H1 (cell line): ENCODE measurements around the gene CEL. TPM values are rescaled to one million over a fixed set of nuclear protein-coding genes. Genes with fewer than 3 reads are reported as not detected.

Source experiments
- CTCF ChIA-PET: fragments of 300-600 bp; sonication (Branson Sonifier 250); formaldehyde crosslinking; loops from one replicate; lab custom pipeline; 2021; ENCODE audit not compliant: partially characterized antibody; lab: Charles Lee
- POLR2A ChIA-PET: fragments of 300-600 bp; sonication (Branson Sonifier 250); formaldehyde crosslinking; loops from one replicate; lab custom pipeline; 2021; ENCODE audit warnings: inconsistent platforms; ENCODE audit not compliant: partially characterized antibody; lab: Charles Lee
- DNase-seq, 2 experiments: peaks; one replicate each; pipeline versions ENCODE4 v3.0.0 to v3.0.0-alpha.2; 2010 to 2022; ENCODE audit warnings: low spot score in 2 of 2, low read depth in 1 of 2, mixed read lengths in 1 of 2
- FAIRE-seq: peaks from 2 replicates; lab custom pipeline; 2011; peaks lifted over from hg19 to GRCh38; lab: Jason Lieb, UNC
- H2AFZ ChIP-seq: 2 replicates; pipeline ENCODE4 v1.8.1; 2012; ENCODE audit warnings: low read length, inconsistent platforms
- H2AK5ac ChIP-seq: 2 replicates; pipeline ENCODE4 v1.6.1; 2013; ENCODE audit warnings: low read depth, low read length
- H2BK120ac ChIP-seq: replicated peaks from 2 replicates; pipeline ENCODE3; 2013; ENCODE audit warnings: low read depth, low read length, inconsistent platforms
- H2BK12ac ChIP-seq: 2 replicates; pipeline ENCODE4 v1.6.1; 2013; ENCODE audit warnings: low read depth, low read length
- H2BK15ac ChIP-seq: 2 replicates; pipeline ENCODE4 v1.6.1; 2013; ENCODE audit warnings: low read length
- H2BK20ac ChIP-seq: 2 replicates; pipeline ENCODE4 v1.6.1; 2013; ENCODE audit warnings: low read length
- H2BK5ac ChIP-seq: 2 replicates; pipeline ENCODE4 v1.6.1; 2013; ENCODE audit warnings: low read depth, low read length
- H3K14ac ChIP-seq: 2 replicates; pipeline ENCODE4 v1.6.1; 2013; ENCODE audit warnings: inconsistent platforms; ENCODE audit not compliant: insufficient read length
- H3K18ac ChIP-seq: 2 replicates; pipeline ENCODE4 v1.6.1; 2013; ENCODE audit warnings: low read length; ENCODE audit errors: extremely low read depth
- H3K23ac ChIP-seq: 2 replicates; pipeline ENCODE4 v1.6.1; 2013; ENCODE audit warnings: inconsistent platforms; ENCODE audit not compliant: insufficient read length
- H3K23me2 ChIP-seq: 2 replicates; pipeline ENCODE4 v1.6.1; 2013; ENCODE audit warnings: low read depth, low read length
- H3K27ac ChIP-seq: 2 replicates; pipeline ENCODE4 v1.6.1; 2011; ENCODE audit warnings: low read depth, low read length, inconsistent platforms
- H3K27me3 ChIP-seq, 4 experiments: replicated peaks in 1 of 4; 1 replicate in 1 of 4; 2 replicates in 3 of 4; pipeline versions ENCODE4 v1.6.1 to v1.8.1; 2011 to 2013; ENCODE audit warnings: low read length in 3 of 4, mild to moderate bottlenecking in 3 of 4, inconsistent platforms in 2 of 4, mixed read lengths in 2 of 4, moderate library complexity in 1 of 4; ENCODE audit not compliant: control insufficient read depth in 3 of 4, insufficient read depth in 3 of 4; ENCODE audit errors: extremely low read depth in 1 of 4
- H3K36me3 ChIP-seq, 4 experiments: 2 replicates each; pipeline versions ENCODE4 v1.6.1 to v1.8.1; 2011 to 2013; ENCODE audit warnings: mild to moderate bottlenecking in 4 of 4, low read length in 3 of 4, moderate library complexity in 2 of 4, control low read depth in 1 of 4, inconsistent platforms in 1 of 4; ENCODE audit not compliant: insufficient read depth in 4 of 4, control insufficient read depth in 2 of 4
- H3K4ac ChIP-seq: replicated peaks from 2 replicates; pipeline ENCODE3; 2013; ENCODE audit warnings: low read length, low read depth, mixed read lengths, inconsistent platforms; ENCODE audit not compliant: insufficient read length
- H3K4me1 ChIP-seq, 4 experiments: replicated peaks in 1 of 4; 1 replicate in 1 of 4; 2 replicates in 3 of 4; pipeline versions ENCODE4 v1.6.1 to v1.8.1; 2011 to 2013; ENCODE audit warnings: low read length in 3 of 4, inconsistent platforms in 2 of 4, mixed read lengths in 1 of 4; ENCODE audit not compliant: insufficient read depth in 4 of 4, control insufficient read depth in 3 of 4
- H3K4me2 ChIP-seq, 2 experiments: 2 replicates each; pipeline versions ENCODE4 v1.6.1 to v1.8.1; 2011 to 2013; ENCODE audit warnings: low read depth in 2 of 2, low read length in 2 of 2, control low read depth in 1 of 2, inconsistent platforms in 1 of 2, mild to moderate bottlenecking in 1 of 2; ENCODE audit not compliant: insufficient read depth in 1 of 2
- H3K4me3 ChIP-seq, 4 experiments: fragments of 200-600, 300-600 bp in 1 of 4; sonication (generic), shearing (Covaris generic), sonication (Bioruptor Twin) in 1 of 4; 2 replicates each; pipeline versions ENCODE4 v1.5.1 to v1.8.1; 2011 to 2016; ENCODE audit warnings: low read length in 4 of 4, low read depth in 3 of 4, control low read depth in 2 of 4, inconsistent platforms in 2 of 4, mild to moderate bottlenecking in 2 of 4, mixed read lengths in 1 of 4, moderate library complexity in 1 of 4; ENCODE audit not compliant: insufficient read depth in 2 of 4; ENCODE audit errors: extremely low read depth in 1 of 4
- H3K56ac ChIP-seq: replicated peaks from 2 replicates; pipeline ENCODE3; 2013; ENCODE audit warnings: low read depth, mild to moderate bottlenecking, mixed read lengths, low read length, inconsistent platforms; ENCODE audit not compliant: insufficient read length
- H3K79me1 ChIP-seq: 2 replicates; pipeline ENCODE4 v1.6.1; 2013; ENCODE audit warnings: low read depth, low read length, control low read depth
- H3K79me2 ChIP-seq, 2 experiments: 2 replicates each; pipeline versions ENCODE4 v1.6.1 to v1.8.1; 2012 to 2013; ENCODE audit warnings: low read length in 2 of 2, mild to moderate bottlenecking in 2 of 2, inconsistent platforms in 1 of 2; ENCODE audit not compliant: insufficient read depth in 2 of 2, control insufficient read depth in 1 of 2
- H3K9ac ChIP-seq, 4 experiments: replicated peaks in 1 of 4; 1 replicate in 1 of 4; 2 replicates in 3 of 4; pipeline versions ENCODE4 v1.6.1 to v1.8.1; 2011 to 2013; ENCODE audit warnings: low read depth in 3 of 4, low read length in 3 of 4, control low read depth in 2 of 4, mild to moderate bottlenecking in 2 of 4, moderate library complexity in 2 of 4, inconsistent platforms in 1 of 4; ENCODE audit errors: extremely low read depth in 1 of 4
- H3K9me3 ChIP-seq, 2 experiments: 2 replicates each; pipeline versions ENCODE4 v1.6.1 to v1.8.1; 2012 to 2013; ENCODE audit warnings: mild to moderate bottlenecking in 2 of 2, moderate library complexity in 2 of 2, control low read depth in 1 of 2, inconsistent platforms in 1 of 2, low read depth in 1 of 2, low read length in 1 of 2, mixed read lengths in 1 of 2; ENCODE audit not compliant: insufficient read depth in 2 of 2
- H4K20me1 ChIP-seq, 2 experiments: replicated peaks in 1 of 2; 2 replicates each; pipeline versions ENCODE3 to v1.8.1; 2011 to 2013; ENCODE audit warnings: inconsistent platforms in 2 of 2, low read length in 2 of 2, mild to moderate bottlenecking in 1 of 2; ENCODE audit not compliant: insufficient read depth in 2 of 2, control insufficient read depth in 1 of 2
- H4K5ac ChIP-seq: 2 replicates; pipeline ENCODE4 v1.6.1; 2013; ENCODE audit warnings: low read length, low read depth, mixed read lengths, inconsistent platforms; ENCODE audit not compliant: insufficient read length
- H4K8ac ChIP-seq: 2 replicates; pipeline ENCODE4 v1.8.0; 2013; ENCODE audit warnings: mild to moderate bottlenecking, moderate library complexity, low read length, inconsistent platforms; ENCODE audit not compliant: insufficient read depth; ENCODE audit errors: extremely low read depth
- H4K91ac ChIP-seq: replicated peaks from 2 replicates; pipeline ENCODE3; 2013; ENCODE audit warnings: low read length, mixed read lengths, inconsistent platforms; ENCODE audit not compliant: insufficient read length
- BACH1 ChIP-seq: IDR thresholded peaks from 2 replicates; pipeline ENCODE4 v1.6.1; 2012; ENCODE audit warnings: low read length, improper control_type of control experiment
- BCL11A ChIP-seq, 2 experiments: IDR thresholded peaks; one replicate each; pipeline ENCODE4 v1.6.1; 2011; ENCODE audit warnings: low read depth in 2 of 2, low read length in 2 of 2, mild to moderate bottlenecking in 2 of 2
- EGR1 ChIP-seq: IDR thresholded peaks from 2 replicates; pipeline ENCODE4 v1.6.1; 2011; ENCODE audit warnings: low read depth, low read length, borderline replicate concordance
- GTF2F1 ChIP-seq: IDR thresholded peaks from 2 replicates; pipeline ENCODE4 v1.6.1; 2012; ENCODE audit warnings: low read depth, low read length, improper control_type of control experiment, borderline replicate concordance
- JUN ChIP-seq: IDR thresholded peaks from 2 replicates; pipeline ENCODE4 v1.6.1; 2011; ENCODE audit warnings: low read depth, mild to moderate bottlenecking, improper control_type of control experiment, low read length
- JUND ChIP-seq: IDR thresholded peaks from 2 replicates; pipeline ENCODE4 v1.6.1; 2011; ENCODE audit warnings: mild to moderate bottlenecking, improper control_type of control experiment, low read length
- TCF12 ChIP-seq: IDR thresholded peaks from 2 replicates; pipeline ENCODE4 v1.6.1; 2011; ENCODE audit warnings: low read depth, mild to moderate bottlenecking, low read length
- WGBS, 2 experiments: shearing (Covaris generic) in 1 of 2; methylation state at CpG; one replicate each; pipeline versions ENCODE4 v1.1.6 to v1.1.7; 2013 to 2015; ENCODE audit warnings: low lambda C conversion rate in 2 of 2, mixed read lengths in 2 of 2, inconsistent platforms in 1 of 2, low coverage in 1 of 2, missing lambda C conversion rate in 1 of 2; ENCODE audit not compliant: insufficient replicate concordance in 2 of 2, insufficient coverage in 1 of 2, insufficient read length in 1 of 2; ENCODE audit errors: extremely low coverage in 1 of 2, missing lambda C conversion rate in 1 of 2; 5-methylcytosine and 5-hydroxymethylcytosine counted together
- polyA plus RNA-seq, 7 experiments: library from polyadenylated mRNA; depleted of rRNA in 3 of 7; stranded (reverse) in 5 of 7; unstranded in 2 of 7; fragments of >200 nt in 5 of 7; fragments of 200-250 nt in 2 of 7; gene quantifications; 1 replicate in 5 of 7; 2 replicates in 1 of 7; 4 replicates in 1 of 7; pipeline versions ENCODE4 v1.2.1 to v1.2.3, GENCODE V29; 2011 to 2013; ENCODE audit warnings: missing spikeins in 2 of 7, mixed read lengths in 2 of 7
- total RNA-seq: library from RNA; stranded (reverse); fragmentation: NEBNext Ultra II Directional; extraction: Animal tissue kit (Norgen Biotek cat#: 25700); gene quantifications from 2 replicates; pipeline ENCODE4 v1.2.1, GENCODE V29; 2021

The CEL gene
- total and polyA plus RNA-seq, 2 of the 8 experiments (the other 6 are each of a cell fraction or from before 2014, with no cell fraction given), result 1.8 to 3.4 TPM

DNA sequence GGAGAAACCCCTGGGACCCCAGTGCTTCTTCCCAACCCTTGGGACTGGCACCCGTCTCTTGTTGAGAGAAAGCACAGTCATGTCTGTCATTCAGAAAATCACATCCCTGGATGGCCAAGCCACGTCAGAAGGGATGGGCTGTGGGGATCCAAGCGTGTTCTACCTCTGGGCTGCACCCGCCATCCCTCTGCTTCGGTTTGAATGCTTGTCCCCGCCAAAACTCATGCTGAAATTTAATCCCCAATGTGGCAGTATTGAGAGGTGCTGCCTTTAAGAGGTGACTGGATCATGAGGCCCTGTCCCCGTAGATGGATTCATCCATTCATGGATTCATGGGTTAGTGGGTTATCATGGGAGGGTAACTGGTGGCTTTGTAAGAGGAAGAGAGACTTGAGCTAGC, 27.0 kb downstream of the CEL start:
- H3K79me1 ChIP-seq, result no peaks in the 10 kb centered on the region
- H2AK5ac ChIP-seq, result no peak overlapping the region
- H3K23ac ChIP-seq, result no peak overlapping the region
- H4K91ac ChIP-seq, result no peak overlapping the region
- H2BK15ac ChIP-seq, result no peak overlapping the region
- H4K20me1 ChIP-seq, result no peaks in the 10 kb centered on the region
- no peak overlapping the region for H2BK20ac ChIP-seq
- no peak overlapping the region for H2BK120ac ChIP-seq
- H3K4ac ChIP-seq, result no peak overlapping the region
- no peak overlapping the region for H3K27ac ChIP-seq
- no peaks in the 10 kb centered on the region for H3K4me1 ChIP-seq
- no peak overlapping the region for H4K8ac ChIP-seq
- no peaks in the 10 kb centered on the region for H3K9me3 ChIP-seq
- H3K23me2 ChIP-seq, result no peaks in the 10 kb centered on the region
- CTCF ChIA-PET, result interaction anchor here (1.1 to 2.9 kb wide), 5 partner anchors 15 to 241 kb away, joined by 3 to 23 read pairs (median 4); no protein-coding TSS in a partner anchor
- no peak overlapping the region for H3K4me2 ChIP-seq
- H3K56ac ChIP-seq, result no peak overlapping the region
- no peak overlapping the region; the same call in 1 of the 2 replicates for H2BK12ac ChIP-seq
- H4K5ac ChIP-seq, result no peak overlapping the region
- H3K18ac ChIP-seq, result no peak overlapping the region
- H3K79me2 ChIP-seq, result no peaks in the 10 kb centered on the region
- TF ChIP-seq GTF2F1 (no peak), BACH1 (no peak), JUND (no peak), EGR1 (no peak), BCL11A (IDR thresholded peaks at IDR 0.05; ENCODE audit: low read depth in 2 of 2, low read length in 2 of 2) (no peak), JUN (no peak), TCF12 (no peak)
- FAIRE-seq (no peak), DNase-seq (no peak)
- no peak overlapping the region for H3K14ac ChIP-seq
- no peak overlapping the region for H3K9ac ChIP-seq
- POLR2A ChIA-PET, result no interaction called here
- H3K36me3 ChIP-seq, result no peaks in the 10 kb centered on the region
- no peak overlapping the region for H2AFZ ChIP-seq
- 88% methylated on average over 7 of the region's 7 CpGs; no CpG with 5 or more reads in 1 of the 2 experiments for WGBS, 2 experiments
- H3K27me3 ChIP-seq, result peaks cover 0 to 3% (median 0%) of the 10 kb centered on the region in 4 experiments; a peak in 1 of 7 replicates
- H3K4me3 ChIP-seq, result no peak overlapping the region
- no peak overlapping the region for H2BK5ac ChIP-seq
